Lung (tissue), 12 donors: ENCODE results near the gene WWTR1. TPM values are rescaled to one million over a fixed set of nuclear protein-coding genes. Genes with fewer than 3 reads are reported as not detected.

Experiments
- ATAC-seq: fragments of 200-7000 bp; cut with Tn5 transposase; one replicate; pipeline ENCODE4 v1.9.1; 2020; ENCODE audit warnings: moderate number of reproducible peaks; ENCODE audit not compliant: insufficient read depth, low FRiP score
- DNase-seq, 3 donors: peaks; one replicate each; pipeline ENCODE4 v3.0.0-alpha.2; 2013 to 2017
- H3K27ac ChIP-seq, 2 donors: one replicate each; pipeline ENCODE4 v1.5.1; 2013; ENCODE audit warnings: mild to moderate bottlenecking in 2 of 2, moderate library complexity in 2 of 2, control low read depth in 1 of 2, inconsistent platforms in 1 of 2, low read depth in 1 of 2, low read length in 1 of 2
- H3K27me3 ChIP-seq, 3 donors: one replicate each; pipeline ENCODE4 v1.5.1; 2013; ENCODE audit warnings: low read length in 2 of 3; ENCODE audit not compliant: control insufficient read depth in 3 of 3, insufficient read depth in 3 of 3
- H3K36me3 ChIP-seq, 4 donors: one replicate each; pipeline ENCODE4 v1.5.1; 2013; ENCODE audit warnings: low read length in 4 of 4, mild to moderate bottlenecking in 1 of 4, moderate library complexity in 1 of 4; ENCODE audit not compliant: control insufficient read depth in 4 of 4, insufficient read depth in 4 of 4
- H3K4me1 ChIP-seq, 5 donors: one replicate each; pipeline ENCODE4 v1.5.1; 2013; ENCODE audit warnings: low read length in 5 of 5, mild to moderate bottlenecking in 2 of 5, moderate library complexity in 1 of 5; ENCODE audit not compliant: control insufficient read depth in 5 of 5, insufficient read depth in 5 of 5
- H3K4me3 ChIP-seq: one replicate; pipeline ENCODE4 v1.5.1; 2013; ENCODE audit warnings: mild to moderate bottlenecking, control low read depth, moderate library complexity
- H3K9ac ChIP-seq, 2 donors: one replicate each; pipeline ENCODE4 v1.5.1; 2013; ENCODE audit warnings: low read length in 2 of 2, control low read depth in 1 of 2; ENCODE audit not compliant: insufficient read depth in 1 of 2
- H3K9me3 ChIP-seq, 4 donors: one replicate each; pipeline ENCODE4 v1.5.1; 2013; ENCODE audit warnings: low read length in 3 of 4, mild to moderate bottlenecking in 1 of 4, moderate library complexity in 1 of 4; ENCODE audit not compliant: control insufficient read depth in 4 of 4, insufficient read depth in 3 of 4
- CTCF ChIP-seq: IDR thresholded peaks from 2 replicates; pipeline ENCODE4 v1.5.1; 2012; ENCODE audit warnings: mild to moderate bottlenecking; ENCODE audit errors: control extremely low read depth, extremely low read depth
- WGBS, 2 donors: extraction: QIAGEN DNeasy Blood & Tissue Kit; methylation state at CpG; one replicate each; pipeline ENCODE4 v1.1.7; 2013; 5-methylcytosine and 5-hydroxymethylcytosine counted together
- polyA plus RNA-seq, 2 donors: library from polyadenylated mRNA; stranded (reverse); fragments of 200-250 nt; gene quantifications; one replicate each; pipeline ENCODE4 v1.2.1, GENCODE V29; 2013
- total RNA-seq, 2 donors: library from RNA; depleted of rRNA in 1 of 2; stranded (reverse); fragments of >200 nt in 1 of 2; gene quantifications; one replicate each; pipeline ENCODE4 v1.2.1, GENCODE V29; 2014 to 2021
- donor health status: control.
- donor health status: control.
- donor health status: Bipolar disorder and iron deficiency.
- donor health status: healthy.
- donor health status: DM: yes; HTN: yes; CAD: no.

The WWTR1 gene
- total and polyA plus RNA-seq, 4 donors, result 29.3 to 186 (median 63.4) TPM

- no peak for TF ChIP-seq CTCF
- no peak overlapping the region for H3K9ac ChIP-seq
- no peaks in the 10 kb centered on the region for H3K27me3 ChIP-seq
- no peak for ATAC-seq
- H3K9me3 ChIP-seq, result peaks cover 0 to 7% (median 3%) of the 10 kb centered on the region in 4 donors
- peaks cover 0 to 16% (median 0%) of the 10 kb centered on the region in 5 donors for H3K4me1 ChIP-seq
- no peaks in the 10 kb centered on the region for H3K36me3 ChIP-seq
- DNase-seq, result no peak
- WGBS, 2 donors, result 89 to 91% methylated on average over 12 of the region's 12 CpGs
- no peak overlapping the region for H3K27ac ChIP-seq
- H3K4me3 ChIP-seq, result no peak overlapping the region
Measured at GRCh38 chr3:149701206-149701976, 43.6 kb upstream of the WWTR1 start.

GRCh38 chr3:149688122-149688757 is 30.4 kb upstream of the WWTR1 start:
- H3K9me3 ChIP-seq, result peaks cover 0 to 4% (median 0%) of the 10 kb centered on the region in 4 donors
- H3K36me3 ChIP-seq, result no peaks in the 10 kb centered on the region
- no peak overlapping the region for H3K9ac ChIP-seq
- no peak overlapping the region for H3K27ac ChIP-seq
- H3K4me3 ChIP-seq, result no peak overlapping the region
- no peak for DNase-seq
- TF ChIP-seq CTCF, result no peak
- peaks cover 0 to 2% (median 0%) of the 10 kb centered on the region in 5 donors for H3K4me1 ChIP-seq
- no peaks in the 10 kb centered on the region for H3K27me3 ChIP-seq
- 72 to 73% methylated on average over 3 of the region's 3 CpGs for WGBS, 2 donors
- peak; percentile 34 for ATAC-seq

GRCh38 chr3:149686996-149687395 is 29.2 kb upstream of the WWTR1 start:
- ATAC-seq, result no peak
- no peak for DNase-seq
- Histone ChIP-seq H3K9me3 (peaks cover 0 to 4% (median 0%) of the 10 kb centered on the region in 4 donors), H3K27me3 (no peaks in the 10 kb centered on the region), H3K27ac (no peak overlapping the region), H3K4me1 (peaks cover 0 to 2% (median 0%) of the 10 kb centered on the region in 5 donors), H3K4me3 (no peak overlapping the region), H3K9ac (no peak overlapping the region), H3K36me3 (no peaks in the 10 kb centered on the region)
- no peak for TF ChIP-seq CTCF
- WGBS, 2 donors, result 95 to 100% methylated on average over 2 of the region's 2 CpGs
